GM20431 (cell line): ENCODE measurements around the gene TNIK.
"Not testable (repeated sequence)": the region's sequence is repeated elsewhere in the genome, so short reads cannot be mapped to it uniquely, and the experiment has no call there.

ENCODE experiments used
- in situ Hi-C: fragments of 300-500 bp; cut with MseI, MboI; formaldehyde crosslinking; loops from one replicate; pipeline ENCODE4 v1.15.0; 2020; ENCODE audit warnings: low sequenced_read_pairs; ENCODE audit not compliant: unreplicated experiment

TNIK gene

GRCh38 chr3:171452328-171452727 lies 7.9 kb downstream of the TNIK start:
- in situ Hi-C loops = loop anchor here (25.0 kb wide), 1 partner anchor 265 kb away; no protein-coding TSS in a partner anchor

GRCh38 chr3:171451915-171452314 lies 8.3 kb downstream of the TNIK start:
- in situ Hi-C loops = loop anchor here (25.0 kb wide), 1 partner anchor 265 kb away; no protein-coding TSS in a partner anchor

GRCh38 chr3:171447579-171447891 lies 12.7 kb downstream of the TNIK start:
- in situ Hi-C loops = not testable (repeated sequence)

GRCh38 chr3:171446801-171447578 lies 13.2 kb downstream of the TNIK start:
- in situ Hi-C loops = no loop called here

GRCh38 chr3:171446301-171446700 lies 13.9 kb downstream of the TNIK start:
- in situ Hi-C loops = no loop called here

- in situ Hi-C loops = no loop called here
Measured at GRCh38 chr3:171445620-171446204, 14.5 kb downstream of the TNIK start.

- in situ Hi-C loops = no loop called here
Measured at GRCh38 chr3:171444001-171444690, 16.1 kb downstream of the TNIK start.

GRCh38 chr3:171443211-171443957 lies 16.8 kb downstream of the TNIK start:
- in situ Hi-C loops = no loop called here

- in situ Hi-C loops = no loop called here
Measured at GRCh38 chr3:171442184-171442583, 18.0 kb downstream of the TNIK start.

- in situ Hi-C loops = no loop called here
Measured at GRCh38 chr3:171441381-171441780, 18.8 kb downstream of the TNIK start.

- in situ Hi-C loops = no loop called here
Measured at GRCh38 chr3:171439996-171440395, 20.2 kb downstream of the TNIK start.

- in situ Hi-C loops = no loop called here
Measured at GRCh38 chr3:171437115-171437756, 23.0 kb downstream of the TNIK start.

- in situ Hi-C loops = no loop called here
Measured at GRCh38 chr3:171436380-171436779, 23.8 kb downstream of the TNIK start.

- in situ Hi-C loops = no loop called here
Measured at GRCh38 chr3:171435757-171436156, 24.4 kb downstream of the TNIK start.

GRCh38 chr3:171435143-171435542 lies 25.1 kb downstream of the TNIK start:
- in situ Hi-C loops = no loop called here

GRCh38 chr3:171432548-171432947 lies 27.7 kb downstream of the TNIK start:
- in situ Hi-C loops = no loop called here

GRCh38 chr3:171431550-171431949 lies 28.7 kb downstream of the TNIK start:
- in situ Hi-C loops = no loop called here

- in situ Hi-C loops = no loop called here
Measured at GRCh38 chr3:171430530-171430929, 29.7 kb downstream of the TNIK start.

GRCh38 chr3:171429635-171430034 lies 30.6 kb downstream of the TNIK start:
- in situ Hi-C loops = no loop called here

- in situ Hi-C loops = no loop called here
Measured at GRCh38 chr3:171428892-171429291, 31.3 kb downstream of the TNIK start.
